GM23338 (cell line): ENCODE results near the gene TMEM107. TPM values are rescaled to one million over a fixed set of nuclear protein-coding genes. Genes with fewer than 3 reads are reported as not detected.
A peak's percentile ranks its signal among the peaks of the same experiment; 100 is the strongest.

Experiments
- ATAC-seq: fragments of 200-7000 bp; cut with Tn5 transposase; 3 replicates; pipeline ENCODE4 v1.9.1; 2020
- DNase-seq: peaks from one replicate; pipeline ENCODE4 v3.0.0-alpha.2; 2015; ENCODE audit warnings: low spot score
- H2AFZ ChIP-seq: fragments of 200-600 bp; sonication (generic); 2 replicates; pipeline ENCODE4 v1.8.0; 2016; ENCODE audit warnings: antibody characterized with exemption, mild to moderate bottlenecking, moderate library complexity
- H3F3A ChIP-seq: fragments of 200-600 bp; sonication (generic); replicated peaks from 2 replicates; pipeline ENCODE4 v1.8.0; 2017; ENCODE audit warnings: antibody characterized with exemption, mixed run types, low read depth
- H3K27ac ChIP-seq: fragments of 200-600 bp; sonication (generic); 2 replicates; pipeline ENCODE4 v1.6.1; 2016; ENCODE audit warnings: low read depth
- H3K27me3 ChIP-seq: fragments of 200-600 bp; sonication (generic); 2 replicates; pipeline ENCODE4 v1.8.0; 2016; ENCODE audit warnings: mild to moderate bottlenecking, mixed run types, moderate library complexity; ENCODE audit not compliant: insufficient read depth
- H3K36me3 ChIP-seq: fragments of 200-600 bp; sonication (generic); 2 replicates; pipeline ENCODE4 v1.8.0; 2016; ENCODE audit warnings: mild to moderate bottlenecking; ENCODE audit not compliant: insufficient read depth
- H3K4me1 ChIP-seq: fragments of 200-600 bp; sonication (generic); 2 replicates; pipeline ENCODE4 v1.8.0; 2016; ENCODE audit warnings: mild to moderate bottlenecking, moderate library complexity; ENCODE audit not compliant: insufficient read depth
- H3K4me2 ChIP-seq: fragments of 200-600 bp; sonication (generic); 2 replicates; pipeline ENCODE4 v1.7.1; 2017; ENCODE audit warnings: mixed run types
- H3K4me3 ChIP-seq: fragments of 200-600 bp; sonication (generic); 2 replicates; pipeline ENCODE4 v1.6.1; 2016; ENCODE audit warnings: mixed run types
- H3K79me2 ChIP-seq: fragments of 200-600 bp; sonication (generic); replicated peaks from 2 replicates; pipeline ENCODE4 v1.8.0; 2017; ENCODE audit warnings: mild to moderate bottlenecking; ENCODE audit not compliant: insufficient read depth
- H3K9me2 ChIP-seq: fragments of 200-600 bp; sonication (generic); 2 replicates; pipeline ENCODE4 v1.8.0; 2017; ENCODE audit not compliant: insufficient read depth
- H4K20me1 ChIP-seq: fragments of 200-600 bp; sonication (generic); replicated peaks from 2 replicates; pipeline ENCODE4 v1.8.0; 2017; ENCODE audit warnings: mild to moderate bottlenecking; ENCODE audit not compliant: insufficient read depth
- H3K27ac Mint-ChIP-seq: 2 replicates; pipeline ENCODE4 v1.8.0; 2020; ENCODE audit warnings: inconsistent platforms, mild to moderate bottlenecking, moderate library complexity, mixed read lengths
- H3K27me3 Mint-ChIP-seq: 3 replicates; pipeline ENCODE4 v1.8.0; 2022; ENCODE audit warnings: low read depth, mild to moderate bottlenecking, moderate library complexity, mixed read lengths, inconsistent platforms; ENCODE audit not compliant: insufficient read depth, poor library complexity
- H3K36me3 Mint-ChIP-seq: 3 replicates; pipeline ENCODE4 v1.8.0; 2021; ENCODE audit warnings: low read depth, mild to moderate bottlenecking, inconsistent platforms, moderate library complexity, mixed read lengths
- H3K4me1 Mint-ChIP-seq: 3 replicates; pipeline ENCODE4 v1.8.0; 2020; ENCODE audit warnings: mild to moderate bottlenecking, inconsistent platforms, mixed read lengths
- H3K4me3 Mint-ChIP-seq: 3 replicates; pipeline ENCODE4 v1.8.0; 2021; ENCODE audit warnings: moderate library complexity, mild to moderate bottlenecking, inconsistent platforms, mixed read lengths
- H3K9me3 Mint-ChIP-seq: 3 replicates; pipeline ENCODE4 v1.8.0; 2020; ENCODE audit warnings: moderate library complexity, mild to moderate bottlenecking, inconsistent platforms, mixed read lengths
- CREB1 ChIP-seq: fragments of 250-450 bp; sonication (Bioruptor Pico); IDR thresholded peaks from 2 replicates; pipeline ENCODE4 v1.5.0; 2020; ENCODE audit warnings: low read depth, mild to moderate bottlenecking, moderate library complexity
- EZH2 ChIP-seq: fragments of 200-600 bp; sonication (generic); IDR thresholded peaks from one replicate; pipeline ENCODE4 v1.8.0; 2017; ENCODE audit warnings: antibody characterized with exemption, mild to moderate bottlenecking, low read depth; ENCODE audit not compliant: unreplicated experiment
- JUNB ChIP-seq: IDR thresholded peaks from one replicate; pipeline ENCODE4 v1.6.1; 2016; ENCODE audit warnings: antibody characterized with exemption; ENCODE audit not compliant: unreplicated experiment
- polyA plus RNA-seq: library from polyadenylated mRNA; unstranded; fragments of >200 nt; fragmentation: Nextera tagmentation; extraction: Ambion mirVana; gene quantifications from 2 replicates; pipeline ENCODE4 v1.2.1, GENCODE V29; 2016
- total RNA-seq: library from RNA; depleted of rRNA; stranded (reverse); fragments of >200 nt; shearing (Covaris generic); gene quantifications from 2 replicates; pipeline ENCODE4 v1.2.3, GENCODE V29; 2014
- TF ChIP-seq, protein P1 (sequence below): IDR thresholded peaks from 2 replicates; pipeline ENCODE4 v1.6.1; 2016; ENCODE audit warnings: antibody characterized with exemption
- TF ChIP-seq, protein P2 (sequence below): IDR thresholded peaks from one replicate; pipeline ENCODE4 v1.6.1; 2018; ENCODE audit warnings: antibody characterized with exemption; ENCODE audit not compliant: unreplicated experiment
- TF ChIP-seq, protein P3 (sequence below): fragments of 250-450 bp; sonication (Bioruptor Pico); IDR thresholded peaks from 2 replicates; pipeline ENCODE4 v1.5.0; 2020; ENCODE audit warnings: mild to moderate bottlenecking, moderate library complexity

Gene TMEM107
- total and polyA plus RNA-seq, 2 experiments from 2014 or later = 10.8 to 20.4 TPM

DNA sequence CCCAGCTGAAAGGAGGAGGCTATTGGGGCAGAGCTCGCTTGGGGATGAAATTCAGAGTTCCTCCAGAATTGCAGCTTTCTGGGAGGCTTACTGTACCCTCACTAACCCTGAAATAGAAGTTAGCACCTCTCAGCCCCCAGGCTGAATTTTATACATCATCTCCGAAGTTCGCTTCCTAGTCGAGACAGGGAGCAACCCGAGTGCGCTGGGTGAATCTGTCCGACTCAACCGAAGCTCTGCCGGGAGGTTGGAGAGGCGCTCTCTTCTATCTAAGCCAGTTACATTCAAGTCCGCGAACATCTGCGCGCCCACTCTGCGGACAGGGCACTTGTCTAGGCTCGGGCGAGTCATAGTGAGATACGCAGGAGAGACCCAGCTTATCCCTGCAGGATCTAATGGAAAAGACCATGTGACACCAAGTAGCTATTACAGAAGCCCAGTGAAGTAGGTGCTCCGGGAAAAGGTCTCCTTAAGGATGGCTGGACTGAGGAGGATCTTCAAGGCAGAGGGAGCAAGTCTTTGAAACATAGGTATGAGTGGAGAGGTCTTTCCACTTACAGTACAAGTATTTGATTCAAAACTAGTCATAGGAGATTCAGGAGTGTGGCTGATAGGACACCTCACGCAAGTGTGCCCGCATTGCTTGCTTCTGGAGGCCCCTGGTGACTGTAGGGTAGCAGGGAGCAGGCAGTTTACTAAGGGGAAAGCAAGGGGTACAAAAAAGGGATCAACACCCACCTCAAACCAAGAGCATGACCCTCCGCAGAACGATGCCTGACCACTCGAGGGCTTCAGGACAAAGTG, 51.6 kb downstream of the TMEM107 start:
- Histone ChIP-seq H3K36me3 (no peaks in the 10 kb centered on the region), H3F3A (peaks cover 18% of the 10 kb centered on the region), H2AFZ (peak overlapping the region; percentile 67; the same call in 1 of the 2 replicates), H3K79me2 (no peaks in the 10 kb centered on the region), H4K20me1 (peaks cover 6% of the 10 kb centered on the region; the same call in 1 of the 2 replicates), H3K4me2 (peak overlapping the region; percentile 94), H3K27me3 (peaks cover 76% of the 10 kb centered on the region), H3K4me3 (peak overlapping the region; percentile 66), H3K4me1 (peaks cover 26% of the 10 kb centered on the region), H3K9me2 (no peaks in the 10 kb centered on the region), H3K27ac (no peak overlapping the region)
- TF ChIP-seq CREB1 (CRISPR knock-in tag) = no peak
- TF ChIP-seq JUNB = no peak
- TF ChIP-seq, protein P1, sequence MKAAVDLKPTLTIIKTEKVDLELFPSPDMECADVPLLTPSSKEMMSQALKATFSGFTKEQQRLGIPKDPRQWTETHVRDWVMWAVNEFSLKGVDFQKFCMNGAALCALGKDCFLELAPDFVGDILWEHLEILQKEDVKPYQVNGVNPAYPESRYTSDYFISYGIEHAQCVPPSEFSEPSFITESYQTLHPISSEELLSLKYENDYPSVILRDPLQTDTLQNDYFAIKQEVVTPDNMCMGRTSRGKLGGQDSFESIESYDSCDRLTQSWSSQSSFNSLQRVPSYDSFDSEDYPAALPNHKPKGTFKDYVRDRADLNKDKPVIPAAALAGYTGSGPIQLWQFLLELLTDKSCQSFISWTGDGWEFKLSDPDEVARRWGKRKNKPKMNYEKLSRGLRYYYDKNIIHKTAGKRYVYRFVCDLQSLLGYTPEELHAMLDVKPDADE = no peak
- TF ChIP-seq EZH2 = peak; percentile 72
- TF ChIP-seq, protein P2, sequence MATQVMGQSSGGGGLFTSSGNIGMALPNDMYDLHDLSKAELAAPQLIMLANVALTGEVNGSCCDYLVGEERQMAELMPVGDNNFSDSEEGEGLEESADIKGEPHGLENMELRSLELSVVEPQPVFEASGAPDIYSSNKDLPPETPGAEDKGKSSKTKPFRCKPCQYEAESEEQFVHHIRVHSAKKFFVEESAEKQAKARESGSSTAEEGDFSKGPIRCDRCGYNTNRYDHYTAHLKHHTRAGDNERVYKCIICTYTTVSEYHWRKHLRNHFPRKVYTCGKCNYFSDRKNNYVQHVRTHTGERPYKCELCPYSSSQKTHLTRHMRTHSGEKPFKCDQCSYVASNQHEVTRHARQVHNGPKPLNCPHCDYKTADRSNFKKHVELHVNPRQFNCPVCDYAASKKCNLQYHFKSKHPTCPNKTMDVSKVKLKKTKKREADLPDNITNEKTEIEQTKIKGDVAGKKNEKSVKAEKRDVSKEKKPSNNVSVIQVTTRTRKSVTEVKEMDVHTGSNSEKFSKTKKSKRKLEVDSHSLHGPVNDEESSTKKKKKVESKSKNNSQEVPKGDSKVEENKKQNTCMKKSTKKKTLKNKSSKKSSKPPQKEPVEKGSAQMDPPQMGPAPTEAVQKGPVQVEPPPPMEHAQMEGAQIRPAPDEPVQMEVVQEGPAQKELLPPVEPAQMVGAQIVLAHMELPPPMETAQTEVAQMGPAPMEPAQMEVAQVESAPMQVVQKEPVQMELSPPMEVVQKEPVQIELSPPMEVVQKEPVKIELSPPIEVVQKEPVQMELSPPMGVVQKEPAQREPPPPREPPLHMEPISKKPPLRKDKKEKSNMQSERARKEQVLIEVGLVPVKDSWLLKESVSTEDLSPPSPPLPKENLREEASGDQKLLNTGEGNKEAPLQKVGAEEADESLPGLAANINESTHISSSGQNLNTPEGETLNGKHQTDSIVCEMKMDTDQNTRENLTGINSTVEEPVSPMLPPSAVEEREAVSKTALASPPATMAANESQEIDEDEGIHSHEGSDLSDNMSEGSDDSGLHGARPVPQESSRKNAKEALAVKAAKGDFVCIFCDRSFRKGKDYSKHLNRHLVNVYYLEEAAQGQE = no peak
- TF ChIP-seq, protein P3, sequence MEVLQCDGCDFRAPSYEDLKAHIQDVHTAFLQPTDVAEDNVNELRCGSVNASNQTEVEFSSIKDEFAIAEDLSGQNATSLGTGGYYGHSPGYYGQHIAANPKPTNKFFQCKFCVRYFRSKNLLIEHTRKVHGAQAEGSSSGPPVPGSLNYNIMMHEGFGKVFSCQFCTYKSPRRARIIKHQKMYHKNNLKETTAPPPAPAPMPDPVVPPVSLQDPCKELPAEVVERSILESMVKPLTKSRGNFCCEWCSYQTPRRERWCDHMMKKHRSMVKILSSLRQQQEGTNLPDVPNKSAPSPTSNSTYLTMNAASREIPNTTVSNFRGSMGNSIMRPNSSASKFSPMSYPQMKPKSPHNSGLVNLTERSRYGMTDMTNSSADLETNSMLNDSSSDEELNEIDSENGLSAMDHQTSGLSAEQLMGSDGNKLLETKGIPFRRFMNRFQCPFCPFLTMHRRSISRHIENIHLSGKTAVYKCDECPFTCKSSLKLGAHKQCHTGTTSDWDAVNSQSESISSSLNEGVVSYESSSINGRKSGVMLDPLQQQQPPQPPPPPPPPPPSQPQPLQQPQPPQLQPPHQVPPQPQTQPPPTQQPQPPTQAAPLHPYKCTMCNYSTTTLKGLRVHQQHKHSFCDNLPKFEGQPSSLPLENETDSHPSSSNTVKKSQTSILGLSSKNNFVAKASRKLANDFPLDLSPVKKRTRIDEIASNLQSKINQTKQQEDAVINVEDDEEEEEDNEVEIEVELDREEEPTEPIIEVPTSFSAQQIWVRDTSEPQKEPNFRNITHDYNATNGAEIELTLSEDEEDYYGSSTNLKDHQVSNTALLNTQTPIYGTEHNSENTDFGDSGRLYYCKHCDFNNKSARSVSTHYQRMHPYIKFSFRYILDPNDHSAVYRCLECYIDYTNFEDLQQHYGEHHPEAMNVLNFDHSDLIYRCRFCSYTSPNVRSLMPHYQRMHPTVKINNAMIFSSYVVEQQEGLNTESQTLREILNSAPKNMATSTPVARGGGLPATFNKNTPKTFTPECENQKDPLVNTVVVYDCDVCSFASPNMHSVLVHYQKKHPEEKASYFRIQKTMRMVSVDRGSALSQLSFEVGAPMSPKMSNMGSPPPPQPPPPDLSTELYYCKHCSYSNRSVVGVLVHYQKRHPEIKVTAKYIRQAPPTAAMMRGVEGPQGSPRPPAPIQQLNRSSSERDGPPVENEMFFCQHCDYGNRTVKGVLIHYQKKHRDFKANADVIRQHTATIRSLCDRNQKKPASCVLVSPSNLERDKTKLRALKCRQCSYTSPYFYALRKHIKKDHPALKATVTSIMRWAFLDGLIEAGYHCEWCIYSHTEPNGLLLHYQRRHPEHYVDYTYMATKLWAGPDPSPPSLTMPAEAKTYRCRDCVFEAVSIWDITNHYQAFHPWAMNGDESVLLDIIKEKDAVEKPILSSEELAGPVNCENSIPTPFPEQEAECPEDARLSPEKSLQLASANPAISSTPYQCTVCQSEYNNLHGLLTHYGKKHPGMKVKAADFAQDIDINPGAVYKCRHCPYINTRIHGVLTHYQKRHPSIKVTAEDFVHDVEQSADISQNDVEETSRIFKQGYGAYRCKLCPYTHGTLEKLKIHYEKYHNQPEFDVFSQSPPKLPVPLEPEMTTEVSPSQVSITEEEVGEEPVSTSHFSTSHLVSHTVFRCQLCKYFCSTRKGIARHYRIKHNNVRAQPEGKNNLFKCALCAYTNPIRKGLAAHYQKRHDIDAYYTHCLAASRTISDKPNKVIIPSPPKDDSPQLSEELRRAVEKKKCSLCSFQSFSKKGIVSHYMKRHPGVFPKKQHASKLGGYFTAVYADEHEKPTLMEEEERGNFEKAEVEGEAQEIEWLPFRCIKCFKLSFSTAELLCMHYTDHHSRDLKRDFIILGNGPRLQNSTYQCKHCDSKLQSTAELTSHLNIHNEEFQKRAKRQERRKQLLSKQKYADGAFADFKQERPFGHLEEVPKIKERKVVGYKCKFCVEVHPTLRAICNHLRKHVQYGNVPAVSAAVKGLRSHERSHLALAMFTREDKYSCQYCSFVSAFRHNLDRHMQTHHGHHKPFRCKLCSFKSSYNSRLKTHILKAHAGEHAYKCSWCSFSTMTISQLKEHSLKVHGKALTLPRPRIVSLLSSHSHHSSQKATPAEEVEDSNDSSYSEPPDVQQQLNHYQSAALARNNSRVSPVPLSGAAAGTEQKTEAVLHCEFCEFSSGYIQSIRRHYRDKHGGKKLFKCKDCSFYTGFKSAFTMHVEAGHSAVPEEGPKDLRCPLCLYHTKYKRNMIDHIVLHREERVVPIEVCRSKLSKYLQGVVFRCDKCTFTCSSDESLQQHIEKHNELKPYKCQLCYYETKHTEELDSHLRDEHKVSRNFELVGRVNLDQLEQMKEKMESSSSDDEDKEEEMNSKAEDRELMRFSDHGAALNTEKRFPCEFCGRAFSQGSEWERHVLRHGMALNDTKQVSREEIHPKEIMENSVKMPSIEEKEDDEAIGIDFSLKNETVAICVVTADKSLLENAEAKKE = no peak
- Mint-ChIP-seq H3K9me3 (peaks cover 18% of the 10 kb centered on the region), H3K27me3 (peaks cover 90% of the 10 kb centered on the region), H3K27ac (no peak overlapping the region), H3K36me3 (peaks cover 9% of the 10 kb centered on the region), H3K4me3 (peak overlapping the region; percentile 83), H3K4me1 (peaks cover 32% of the 10 kb centered on the region)
- ATAC-seq = no peak
- DNase-seq = no peak
